Activated CD4-positive, alpha-beta T cell treated with anti-CD3 and anti-CD28 coated beads for 36 hours (primary cell): ENCODE data around the gene VSTM2B. TPM values are rescaled to one million over a fixed set of nuclear protein-coding genes. Genes with fewer than 3 reads are reported as not detected.
"Not testable (repeated sequence)": the region's sequence is repeated elsewhere in the genome, so short reads cannot be mapped to it uniquely, and the experiment has no call there.

Experiments used
- ATAC-seq: fragments of 200-7000 bp; cut with Tn5 transposase; one replicate; pipeline ENCODE4 v1.10.0; 2021; ENCODE audit warnings: mild to moderate bottlenecking, moderate library complexity
- CTCF ChIA-PET: fragments of 350-600 bp; sonication (Branson Sonifier 250); formaldehyde crosslinking; loops from one replicate; lab custom pipeline; 2021; ENCODE audit warnings: antibody characterized with exemption; lab: Charles Lee
- POLR2A ChIA-PET: fragments of 350-600 bp; sonication (Branson Sonifier 250); formaldehyde crosslinking; loops from one replicate; lab custom pipeline; 2021; ENCODE audit warnings: antibody characterized with exemption, inconsistent platforms; lab: Charles Lee
- DNase-seq: peaks from one replicate; pipeline ENCODE4 v3.0.0-alpha.2; 2020
- H3K27ac Mint-ChIP-seq: one replicate; pipeline ENCODE4 v1.8.0; 2021; ENCODE audit warnings: mixed read lengths
- H3K27me3 Mint-ChIP-seq: one replicate; pipeline ENCODE4 v1.8.0; 2021; ENCODE audit warnings: mixed read lengths
- H3K36me3 Mint-ChIP-seq: one replicate; pipeline ENCODE4 v1.8.0; 2021; ENCODE audit warnings: low read depth, mixed read lengths
- H3K4me1 Mint-ChIP-seq: one replicate; pipeline ENCODE4 v1.8.0; 2021; ENCODE audit warnings: mixed read lengths
- H3K4me3 Mint-ChIP-seq: one replicate; pipeline ENCODE4 v1.8.0; 2021; ENCODE audit warnings: mild to moderate bottlenecking, moderate library complexity, mixed read lengths
- H3K9me3 Mint-ChIP-seq: one replicate; pipeline ENCODE4 v1.8.0; 2021; ENCODE audit warnings: low read depth, mixed read lengths
- intact Hi-C, 2 experiments: fragments of 100-400 bp; cut with DNase I in 1 of 2; cut with micrococcal nuclease in 1 of 2; formaldehyde crosslinking; loops; one replicate each; pipeline versions ENCODE4 v1.14.2 to v1.15.1; 2022 to 2024; cut with DNase I, micrococcal nuclease
- total RNA-seq, 2 experiments: library from RNA; stranded (reverse); gene quantifications; one replicate each; pipeline ENCODE4 v1.2.3, GENCODE V29; 2021

Gene VSTM2B
- total RNA-seq, 2 experiments from 2014 or later: not detected

GRCh38 chr19:29542327-29542726, 16.5 kb downstream of the VSTM2B start:
- no peak overlapping the region for H3K27ac Mint-ChIP-seq
- H3K4me1 Mint-ChIP-seq: no peaks in the 10 kb centered on the region
- DNase-seq (no peak), ATAC-seq (no peak)
- peaks cover 12% of the 10 kb centered on the region for H3K27me3 Mint-ChIP-seq
- H3K4me3 Mint-ChIP-seq: no peak overlapping the region
- ChIA-PET CTCF (no interaction called here), POLR2A (no interaction called here)
- H3K9me3 Mint-ChIP-seq: no peaks in the 10 kb centered on the region
- intact Hi-C loops: no loop called here
- H3K36me3 Mint-ChIP-seq: no peaks in the 10 kb centered on the region

GRCh38 chr19:29542776-29543175, 17.0 kb downstream of the VSTM2B start:
- Mint-ChIP-seq H3K36me3 (no peaks in the 10 kb centered on the region), H3K27ac (no peak overlapping the region), H3K4me1 (no peaks in the 10 kb centered on the region), H3K4me3 (no peak overlapping the region), H3K9me3 (no peaks in the 10 kb centered on the region), H3K27me3 (peaks cover 17% of the 10 kb centered on the region)
- POLR2A ChIA-PET: no interaction called here
- ATAC-seq: no peak
- intact Hi-C loops: no loop called here
- no peak for DNase-seq
- CTCF ChIA-PET: interaction anchor here (0.8 kb wide), 1 partner anchor 14 kb away, joined by 4 read pairs; no protein-coding TSS in a partner anchor

DNA sequence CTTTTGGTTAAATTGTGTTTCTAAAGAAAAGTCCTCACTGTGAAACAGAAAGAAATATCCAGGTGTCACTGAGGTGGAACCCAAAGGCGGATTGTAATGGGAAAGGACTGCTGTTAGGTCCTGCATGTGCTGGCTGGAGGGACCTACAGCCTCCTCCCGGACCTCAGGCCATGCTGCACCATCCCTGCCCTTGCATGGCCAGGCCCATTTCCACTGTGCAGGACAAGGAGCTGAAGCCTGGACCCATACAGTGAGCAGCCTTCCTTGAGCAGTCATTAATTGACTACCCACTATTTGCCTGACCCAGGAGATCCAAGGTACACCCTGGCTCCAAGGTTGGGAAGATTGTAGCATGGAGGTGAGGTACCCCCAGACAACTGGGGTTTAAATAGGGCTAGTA, 17.6 kb downstream of the VSTM2B start:
- no peak overlapping the region for H3K27ac Mint-ChIP-seq
- no peaks in the 10 kb centered on the region for H3K9me3 Mint-ChIP-seq
- ATAC-seq: no peak
- POLR2A ChIA-PET: no interaction called here
- DNase-seq: no peak
- CTCF ChIA-PET: interaction anchor here (0.8 kb wide), 1 partner anchor 14 kb away, joined by 4 read pairs; no protein-coding TSS in a partner anchor
- H3K36me3 Mint-ChIP-seq: no peaks in the 10 kb centered on the region
- no peaks in the 10 kb centered on the region for H3K4me1 Mint-ChIP-seq
- intact Hi-C loops: no loop called here
- no peak overlapping the region for H3K4me3 Mint-ChIP-seq
- H3K27me3 Mint-ChIP-seq: peaks cover 16% of the 10 kb centered on the region

DNA sequence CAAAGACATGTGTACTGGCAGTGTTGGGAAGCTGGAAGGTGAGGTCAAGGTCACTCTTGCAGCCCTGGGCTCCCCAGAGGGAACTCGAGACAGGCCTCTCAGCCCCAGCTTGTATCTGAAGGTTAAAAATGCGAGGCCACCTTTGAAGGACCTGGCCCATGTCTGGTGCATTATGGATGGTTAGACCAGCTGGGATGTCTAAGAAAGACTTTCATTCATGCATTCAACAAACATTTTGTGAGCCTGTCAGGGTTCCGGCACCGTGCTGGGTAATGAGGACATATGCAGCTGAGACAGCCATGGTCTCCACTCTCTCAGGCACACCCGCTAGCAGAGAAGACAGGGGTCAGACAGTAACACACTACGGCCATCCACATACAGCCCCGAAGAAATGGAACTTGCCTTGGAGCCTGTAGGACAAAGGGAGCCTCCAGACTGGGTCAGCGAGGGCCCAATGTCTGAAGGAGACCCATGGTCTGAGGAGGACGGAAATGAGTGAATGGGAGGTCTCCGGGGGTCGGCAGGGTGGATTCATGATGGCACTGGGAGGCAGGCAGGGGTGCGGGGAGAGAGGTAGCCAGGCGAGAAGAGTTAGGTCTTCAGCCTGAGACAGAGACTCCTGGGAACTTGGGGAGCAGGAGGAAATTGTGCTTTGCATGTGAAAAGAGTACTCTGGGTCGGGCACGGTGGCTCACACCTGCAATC, 19.0 kb downstream of the VSTM2B start:
- Mint-ChIP-seq H3K27me3 (peaks cover 13% of the 10 kb centered on the region), H3K4me1 (no peaks in the 10 kb centered on the region), H3K4me3 (no peak overlapping the region), H3K27ac (no peak overlapping the region), H3K9me3 (no peaks in the 10 kb centered on the region), H3K36me3 (no peaks in the 10 kb centered on the region)
- CTCF ChIA-PET: interaction anchor here (1.0 kb wide), 1 partner anchor 23 kb away, joined by 3 read pairs; no protein-coding TSS in a partner anchor
- POLR2A ChIA-PET: no interaction called here
- DNase-seq (no peak), ATAC-seq (no peak)
- intact Hi-C loops: no loop called here

DNA sequence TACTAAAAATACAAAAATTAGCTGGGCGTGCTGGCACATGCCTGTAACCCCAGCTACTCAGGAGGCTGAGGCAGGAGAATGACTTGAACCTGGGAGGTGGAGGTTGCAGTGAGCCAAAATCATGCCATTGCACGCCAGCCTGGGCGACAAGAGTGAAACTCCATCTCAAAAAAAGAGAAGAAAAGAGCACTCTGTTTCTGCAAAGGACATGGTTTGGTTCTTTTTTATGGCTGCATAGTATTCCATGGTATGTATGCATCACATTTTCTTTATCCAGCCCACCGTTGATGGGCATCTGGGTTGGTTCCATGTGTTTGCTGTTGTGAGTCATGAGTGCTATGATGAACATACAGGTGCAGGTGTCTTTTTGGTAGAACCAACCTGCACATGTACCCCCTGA, 19.7 kb downstream of the VSTM2B start:
- H3K36me3 Mint-ChIP-seq, H3K4me3 Mint-ChIP-seq, POLR2A ChIA-PET, intact Hi-C loops, H3K4me1 Mint-ChIP-seq, DNase-seq, ATAC-seq, H3K27ac Mint-ChIP-seq, H3K9me3 Mint-ChIP-seq: not testable (repeated sequence)
- CTCF ChIA-PET: interaction anchor here (1.0 kb wide), 1 partner anchor 24 kb away, joined by 3 read pairs; no protein-coding TSS in a partner anchor
- H3K27me3 Mint-ChIP-seq: peaks cover 14% of the 10 kb centered on the region

DNA sequence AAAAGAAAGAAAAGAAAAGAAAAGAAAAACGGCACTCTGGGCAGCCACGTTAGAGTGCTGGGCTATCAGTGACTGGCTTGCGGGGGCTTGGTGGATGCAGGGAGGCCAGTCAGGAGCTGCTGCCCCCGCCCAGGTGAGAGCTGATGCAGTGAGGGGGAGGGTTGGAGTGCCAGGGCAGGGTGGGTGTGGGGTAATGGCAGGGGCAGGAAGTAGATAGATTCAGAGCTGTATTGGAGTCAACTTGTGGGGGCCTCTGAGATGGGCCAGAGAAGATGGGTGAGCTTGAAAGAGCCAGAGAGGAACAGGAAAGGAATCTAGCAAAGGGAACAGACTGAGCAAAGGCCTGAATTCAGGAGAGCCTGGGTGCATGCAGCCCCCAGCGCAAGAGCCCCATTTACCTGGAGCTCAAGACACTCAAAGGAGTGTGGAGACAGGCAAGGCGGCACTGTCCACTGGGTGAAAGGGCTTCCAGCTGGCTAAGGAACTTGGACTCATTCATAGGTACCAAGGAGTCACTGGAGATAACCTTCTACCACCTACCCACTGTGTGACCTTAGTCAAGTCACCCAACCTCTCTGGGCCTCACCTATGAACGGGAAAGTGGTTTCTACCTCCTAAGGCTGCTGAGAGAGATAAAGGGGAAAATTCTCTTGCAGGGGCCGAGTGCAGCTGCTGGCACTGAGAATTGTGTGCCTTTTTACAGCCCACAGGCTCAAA, 20.2 kb downstream of the VSTM2B start:
- intact Hi-C loops: no loop called here
- no peak for ATAC-seq
- no peak for DNase-seq
- Mint-ChIP-seq H3K9me3 (no peaks in the 10 kb centered on the region), H3K36me3 (no peaks in the 10 kb centered on the region), H3K4me3 (no peak overlapping the region), H3K27me3 (peaks cover 16% of the 10 kb centered on the region), H3K27ac (no peak overlapping the region), H3K4me1 (no peaks in the 10 kb centered on the region)
- ChIA-PET CTCF (interaction anchor here (1.0 kb wide), 1 partner anchor 24 kb away, joined by 3 read pairs; no protein-coding TSS in a partner anchor), POLR2A (no interaction called here)

DNA sequence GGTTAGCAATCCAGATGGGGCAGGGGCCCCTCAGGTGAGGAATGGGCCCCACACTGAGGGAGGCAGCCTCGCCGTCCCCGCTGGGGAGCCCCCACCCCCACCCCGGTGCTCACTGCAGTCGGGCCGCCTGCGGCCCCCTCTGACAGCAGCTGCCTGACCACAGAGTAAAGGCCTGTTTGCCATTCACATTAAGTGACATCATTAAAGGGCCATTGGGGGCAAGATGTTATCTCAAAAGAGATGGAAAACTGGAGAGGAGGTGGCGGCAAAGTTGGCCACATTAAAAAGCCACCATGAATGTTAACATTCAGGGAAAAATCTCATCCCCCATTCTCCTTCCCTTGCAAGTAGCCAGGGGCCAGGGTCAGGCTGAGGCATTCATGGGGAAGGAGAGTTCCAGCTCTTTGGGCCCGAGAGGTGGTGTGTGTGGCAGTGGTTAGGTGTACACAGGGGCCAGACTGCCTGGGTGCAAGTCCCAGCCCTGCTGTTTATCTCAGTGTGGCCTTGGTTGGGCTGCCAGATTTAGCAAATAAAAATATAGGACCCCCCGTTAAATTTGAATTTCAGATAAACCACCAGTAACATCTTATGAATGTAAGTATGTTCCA, 20.9 kb downstream of the VSTM2B start:
- ChIA-PET CTCF (no interaction called here), POLR2A (no interaction called here)
- H3K36me3 Mint-ChIP-seq: no peaks in the 10 kb centered on the region
- H3K9me3 Mint-ChIP-seq: no peaks in the 10 kb centered on the region
- H3K27ac Mint-ChIP-seq: no peak overlapping the region
- H3K27me3 Mint-ChIP-seq: peaks cover 16% of the 10 kb centered on the region
- DNase-seq: no peak
- intact Hi-C loops: no loop called here
- no peak overlapping the region for H3K4me3 Mint-ChIP-seq
- H3K4me1 Mint-ChIP-seq: no peaks in the 10 kb centered on the region
- ATAC-seq: no peak

DNA sequence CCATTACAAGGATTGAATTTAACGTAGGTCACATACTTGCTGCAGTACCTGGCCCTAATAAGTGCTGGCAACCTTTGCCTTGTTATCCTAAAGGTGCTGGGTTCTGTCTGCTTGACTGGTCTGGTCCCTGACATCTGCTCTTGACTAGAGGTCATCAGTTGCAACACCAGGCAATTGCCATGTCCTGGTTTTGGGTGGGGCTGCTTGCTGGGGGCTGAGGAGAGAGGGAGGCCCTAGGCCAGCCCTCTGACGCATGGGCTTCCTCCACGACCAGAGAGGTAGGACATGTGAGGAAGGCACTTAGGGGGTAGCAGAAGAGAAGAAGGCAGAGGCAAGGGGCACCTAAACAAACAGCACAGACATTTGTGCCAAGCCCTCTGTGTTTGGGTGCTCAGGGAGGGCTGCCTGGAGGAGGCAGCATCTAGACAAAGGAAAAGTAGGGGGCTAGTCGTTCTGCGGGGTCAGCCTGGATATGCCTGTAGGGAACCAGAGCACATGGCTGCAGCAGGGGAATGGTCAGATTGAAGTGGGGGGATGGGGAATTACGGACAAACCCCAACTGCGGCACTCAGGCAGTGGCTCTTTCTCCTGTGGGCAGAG, 21.7 kb downstream of the VSTM2B start:
- CTCF ChIA-PET: no interaction called here
- no peak overlapping the region for H3K4me3 Mint-ChIP-seq

DNA sequence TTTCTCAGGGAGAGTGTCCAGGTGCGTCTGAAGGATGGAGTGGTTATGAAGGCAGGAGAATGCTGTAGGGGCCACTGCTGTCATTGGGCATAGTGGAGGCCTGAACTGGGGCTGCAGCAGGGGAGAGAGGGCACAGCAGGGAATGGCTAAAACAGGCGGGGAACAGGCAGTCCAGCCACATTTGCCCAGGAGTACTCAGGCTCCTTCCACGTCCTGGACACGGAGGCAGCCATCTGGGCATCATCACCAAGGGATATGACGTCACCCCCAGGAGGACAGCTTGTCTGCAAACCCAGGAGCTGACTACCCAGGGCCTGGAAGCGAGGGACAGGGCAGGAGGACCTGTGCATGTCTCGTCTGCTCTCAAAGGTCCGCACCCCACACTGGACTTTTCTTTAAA, 22.2 kb downstream of the VSTM2B start:
- H3K27me3 Mint-ChIP-seq: peaks cover 16% of the 10 kb centered on the region
- H3K27ac Mint-ChIP-seq: no peak overlapping the region
- ChIA-PET POLR2A (no interaction called here), CTCF (no interaction called here)
- H3K4me3 Mint-ChIP-seq: no peak overlapping the region
- DNase-seq (no peak), ATAC-seq (no peak)
- H3K4me1 Mint-ChIP-seq: no peaks in the 10 kb centered on the region
- no peaks in the 10 kb centered on the region for H3K36me3 Mint-ChIP-seq
- intact Hi-C loops: no loop called here
- no peaks in the 10 kb centered on the region for H3K9me3 Mint-ChIP-seq

More for the DNA sequence above, 21.7 kb downstream of the VSTM2B start:
- no peaks in the 10 kb centered on the region for H3K9me3 Mint-ChIP-seq
- POLR2A ChIA-PET: no interaction called here
- H3K27me3 Mint-ChIP-seq: peaks cover 16% of the 10 kb centered on the region
- DNase-seq (no peak), ATAC-seq (no peak)
- H3K36me3 Mint-ChIP-seq: no peaks in the 10 kb centered on the region
- H3K4me1 Mint-ChIP-seq: no peaks in the 10 kb centered on the region
- intact Hi-C loops: no loop called here
- H3K27ac Mint-ChIP-seq: no peak overlapping the region

- H3K4me3 Mint-ChIP-seq: no peak overlapping the region
- no peak overlapping the region for H3K27ac Mint-ChIP-seq
- H3K4me1 Mint-ChIP-seq: no peaks in the 10 kb centered on the region
- DNase-seq (no peak), ATAC-seq (no peak)
- H3K27me3 Mint-ChIP-seq: peaks cover 18% of the 10 kb centered on the region
- CTCF ChIA-PET: no interaction called here
- POLR2A ChIA-PET: no interaction called here
- H3K9me3 Mint-ChIP-seq: peaks cover 6% of the 10 kb centered on the region
- no peaks in the 10 kb centered on the region for H3K36me3 Mint-ChIP-seq
- intact Hi-C loops: no loop called here
Observed at GRCh38 chr19:29548483-29549085, 22.8 kb downstream of the VSTM2B start.
